Liver (tissue), 9 donors: ENCODE results near the gene STK11IP. TPM values are rescaled to one million over a fixed set of nuclear protein-coding genes. Genes with fewer than 3 reads are reported as not detected.

ENCODE experiments used
- DNase-seq: peaks from one replicate; pipeline ENCODE4 v3.0.0-alpha.2; 2017; ENCODE audit warnings: low spot score
- H3K27ac ChIP-seq, 2 donors: one replicate each; pipeline ENCODE4 v1.7.0; 2013; ENCODE audit warnings: inconsistent platforms in 2 of 2, low read length in 2 of 2, control low read depth in 1 of 2, low read depth in 1 of 2, mild to moderate bottlenecking in 1 of 2
- H3K27me3 ChIP-seq, 4 donors: one replicate each; pipeline versions ENCODE4 v1.6.1 to v1.7.0; 2013; ENCODE audit warnings: low read length in 3 of 4, inconsistent platforms in 1 of 4, mild to moderate bottlenecking in 1 of 4, moderate library complexity in 1 of 4; ENCODE audit not compliant: control insufficient read depth in 4 of 4, insufficient read depth in 4 of 4
- H3K36me3 ChIP-seq, 4 donors: one replicate each; pipeline versions ENCODE4 v1.6.1 to v1.7.0; 2013; ENCODE audit warnings: low read length in 3 of 4, mild to moderate bottlenecking in 3 of 4, low read depth in 1 of 4, moderate library complexity in 1 of 4; ENCODE audit not compliant: control insufficient read depth in 4 of 4, insufficient read depth in 3 of 4
- H3K4me1 ChIP-seq, 4 donors: one replicate each; pipeline versions ENCODE4 v1.6.1 to v1.7.0; 2013; ENCODE audit warnings: low read length in 3 of 4, mild to moderate bottlenecking in 3 of 4, moderate library complexity in 1 of 4; ENCODE audit not compliant: control insufficient read depth in 4 of 4, insufficient read depth in 4 of 4
- H3K4me3 ChIP-seq, 3 donors: one replicate each; pipeline versions ENCODE4 v1.6.1 to v1.7.0; 2013; ENCODE audit warnings: low read length in 3 of 3, control low read depth in 1 of 3, low read depth in 1 of 3, mild to moderate bottlenecking in 1 of 3
- H3K9ac ChIP-seq, 2 donors: one replicate each; pipeline ENCODE4 v1.7.0; 2013; ENCODE audit warnings: low read length in 2 of 2, mild to moderate bottlenecking in 2 of 2, moderate library complexity in 2 of 2, control low read depth in 1 of 2, low read depth in 1 of 2
- H3K9me3 ChIP-seq, 4 donors: one replicate each; pipeline versions ENCODE4 v1.6.1 to v1.7.0; 2013; ENCODE audit warnings: low read length in 3 of 4; ENCODE audit not compliant: control insufficient read depth in 4 of 4
- EGR1 ChIP-seq, 2 donors: IDR thresholded peaks; 2 replicates each; pipeline ENCODE4 v1.6.1; 2016 to 2018; ENCODE audit warnings: antibody characterized with exemption in 2 of 2, low read depth in 2 of 2
- FOXA1 ChIP-seq: IDR thresholded peaks from 2 replicates; pipeline ENCODE4 v1.6.1; 2016; ENCODE audit warnings: antibody characterized with exemption
- FOXA2 ChIP-seq: IDR thresholded peaks from 2 replicates; pipeline ENCODE4 v1.6.1; 2016; ENCODE audit warnings: antibody characterized with exemption
- GABPA ChIP-seq, 2 donors: IDR thresholded peaks in 1 of 2; conservative IDR thresholded peaks in 1 of 2; 2 replicates each; pipeline ENCODE4 v1.6.1; 2016; ENCODE audit warnings: antibody characterized with exemption in 2 of 2, mild to moderate bottlenecking in 1 of 2, moderate library complexity in 1 of 2
- HNF4A ChIP-seq, 2 donors: conservative IDR thresholded peaks; 2 replicates each; pipeline ENCODE4 v1.6.1; 2016; ENCODE audit warnings: antibody characterized with exemption in 2 of 2, mild to moderate bottlenecking in 2 of 2
- HNF4G ChIP-seq: IDR thresholded peaks from 2 replicates; pipeline ENCODE4 v1.6.1; 2016; ENCODE audit warnings: antibody characterized with exemption
- JUND ChIP-seq, 2 donors: IDR thresholded peaks; 2 replicates each; pipeline ENCODE4 v1.6.1; 2016; ENCODE audit warnings: antibody characterized with exemption in 2 of 2
- NR2F2 ChIP-seq: IDR thresholded peaks from 2 replicates; pipeline ENCODE4 v1.6.1; 2016; ENCODE audit warnings: antibody characterized with exemption
- RAD21 ChIP-seq, 2 donors: IDR thresholded peaks; 2 replicates each; pipeline ENCODE4 v1.6.1; 2016; ENCODE audit warnings: antibody characterized with exemption in 2 of 2, mild to moderate bottlenecking in 2 of 2
- RXRA ChIP-seq, 2 donors: IDR thresholded peaks; 2 replicates each; pipeline ENCODE4 v1.6.1; 2017 to 2018; ENCODE audit warnings: antibody characterized with exemption in 2 of 2, mild to moderate bottlenecking in 1 of 2
- SP1 ChIP-seq: IDR thresholded peaks from 2 replicates; pipeline ENCODE4 v1.6.1; 2018; ENCODE audit warnings: antibody characterized with exemption, mild to moderate bottlenecking
- TAF1 ChIP-seq: conservative IDR thresholded peaks from 2 replicates; pipeline ENCODE4 v1.6.1; 2016; ENCODE audit warnings: antibody characterized with exemption, mild to moderate bottlenecking
- YY1 ChIP-seq: IDR thresholded peaks from 2 replicates; pipeline ENCODE4 v1.6.1; 2016; ENCODE audit warnings: antibody characterized with exemption, mild to moderate bottlenecking
- WGBS: extraction: QIAGEN DNeasy Blood & Tissue Kit; methylation state at CpG from one replicate; pipeline ENCODE4 v1.1.7; 2013; 5-methylcytosine and 5-hydroxymethylcytosine counted together
- polyA plus RNA-seq, 2 donors: library from polyadenylated mRNA; stranded (reverse) in 1 of 2; unstranded in 1 of 2; fragments of 200-250 nt in 1 of 2; fragments of >200 nt in 1 of 2; fragmentation: Nextera tagmentation in 1 of 2; extraction: Ambion mirVana in 1 of 2; gene quantifications; one replicate each; pipeline versions ENCODE4 v1.2.1 to v1.2.3, GENCODE V29; 2013 to 2015
- total RNA-seq, 2 donors: library from RNA; depleted of rRNA; stranded (reverse); fragments of >200 nt; gene quantifications; one replicate each; pipeline ENCODE4 v1.2.3, GENCODE V29; 2014
- TF ChIP-seq, protein P1 (sequence below): fragments of 150-350 bp; IDR thresholded peaks from 2 replicates; pipeline ENCODE4 v1.5.1; 2017; ENCODE audit warnings: improper control_type of control experiment, low read depth, low read length; ENCODE audit not compliant: missing input control
- TF ChIP-seq, protein P2 (sequence below): IDR thresholded peaks from 2 replicates; pipeline ENCODE4 v1.6.1; 2016; ENCODE audit warnings: antibody characterized with exemption, mild to moderate bottlenecking
- TF ChIP-seq, protein P3 (sequence below): IDR thresholded peaks from 2 replicates; pipeline ENCODE4 v1.6.1; 2016; ENCODE audit warnings: antibody characterized with exemption
- TF ChIP-seq, protein P4 (sequence below): IDR thresholded peaks from 2 replicates; pipeline ENCODE4 v1.6.1; 2016; ENCODE audit warnings: antibody characterized with exemption
- TF ChIP-seq, protein P5 (sequence below): IDR thresholded peaks from 2 replicates; pipeline ENCODE4 v1.6.1; 2016; ENCODE audit warnings: antibody characterized with exemption
- donor health status: healthy.
- donor health status: healthy.
- donor health status: healthy.
- donor health status: healthy.
- donor health status: healthy.

The STK11IP gene
- total and polyA plus RNA-seq, 4 donors = 2.9 to 8.4 (median 6.4) TPM

DNA sequence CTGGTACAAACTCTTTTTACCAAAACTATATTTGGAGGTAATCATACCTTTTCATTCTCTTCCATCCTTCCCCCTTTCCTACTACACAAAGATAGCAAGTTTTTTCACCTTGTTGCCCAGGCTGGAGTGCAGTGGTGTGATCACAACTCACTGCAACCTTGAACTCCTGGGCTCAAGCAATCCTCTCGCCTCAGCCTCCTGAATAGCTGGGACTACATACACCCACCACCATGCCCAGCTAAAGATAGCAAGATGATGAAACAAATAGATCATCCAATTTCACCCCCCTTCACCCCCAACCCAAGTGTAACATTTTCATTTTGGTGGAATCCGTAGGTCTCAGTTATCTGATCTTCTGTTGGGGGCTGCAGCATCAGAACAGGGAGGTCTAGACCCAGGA is 4.5 kb upstream of the STK11IP start:
- Histone ChIP-seq H3K27me3 (no peaks in the 10 kb centered on the region), H3K9me3 (no peaks in the 10 kb centered on the region), H3K9ac (no peak overlapping the region), H3K4me1 (peaks cover 0 to 6% (median 5%) of the 10 kb centered on the region in 4 donors), H3K27ac (no peak overlapping the region), H3K36me3 (no peaks in the 10 kb centered on the region), H3K4me3 (no peak overlapping the region)
- no peak for DNase-seq
- 76% methylated on average over 2 of the region's 2 CpGs for WGBS
- TF ChIP-seq, protein P1, sequence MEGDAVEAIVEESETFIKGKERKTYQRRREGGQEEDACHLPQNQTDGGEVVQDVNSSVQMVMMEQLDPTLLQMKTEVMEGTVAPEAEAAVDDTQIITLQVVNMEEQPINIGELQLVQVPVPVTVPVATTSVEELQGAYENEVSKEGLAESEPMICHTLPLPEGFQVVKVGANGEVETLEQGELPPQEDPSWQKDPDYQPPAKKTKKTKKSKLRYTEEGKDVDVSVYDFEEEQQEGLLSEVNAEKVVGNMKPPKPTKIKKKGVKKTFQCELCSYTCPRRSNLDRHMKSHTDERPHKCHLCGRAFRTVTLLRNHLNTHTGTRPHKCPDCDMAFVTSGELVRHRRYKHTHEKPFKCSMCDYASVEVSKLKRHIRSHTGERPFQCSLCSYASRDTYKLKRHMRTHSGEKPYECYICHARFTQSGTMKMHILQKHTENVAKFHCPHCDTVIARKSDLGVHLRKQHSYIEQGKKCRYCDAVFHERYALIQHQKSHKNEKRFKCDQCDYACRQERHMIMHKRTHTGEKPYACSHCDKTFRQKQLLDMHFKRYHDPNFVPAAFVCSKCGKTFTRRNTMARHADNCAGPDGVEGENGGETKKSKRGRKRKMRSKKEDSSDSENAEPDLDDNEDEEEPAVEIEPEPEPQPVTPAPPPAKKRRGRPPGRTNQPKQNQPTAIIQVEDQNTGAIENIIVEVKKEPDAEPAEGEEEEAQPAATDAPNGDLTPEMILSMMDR = no peak
- TF ChIP-seq, protein P2, sequence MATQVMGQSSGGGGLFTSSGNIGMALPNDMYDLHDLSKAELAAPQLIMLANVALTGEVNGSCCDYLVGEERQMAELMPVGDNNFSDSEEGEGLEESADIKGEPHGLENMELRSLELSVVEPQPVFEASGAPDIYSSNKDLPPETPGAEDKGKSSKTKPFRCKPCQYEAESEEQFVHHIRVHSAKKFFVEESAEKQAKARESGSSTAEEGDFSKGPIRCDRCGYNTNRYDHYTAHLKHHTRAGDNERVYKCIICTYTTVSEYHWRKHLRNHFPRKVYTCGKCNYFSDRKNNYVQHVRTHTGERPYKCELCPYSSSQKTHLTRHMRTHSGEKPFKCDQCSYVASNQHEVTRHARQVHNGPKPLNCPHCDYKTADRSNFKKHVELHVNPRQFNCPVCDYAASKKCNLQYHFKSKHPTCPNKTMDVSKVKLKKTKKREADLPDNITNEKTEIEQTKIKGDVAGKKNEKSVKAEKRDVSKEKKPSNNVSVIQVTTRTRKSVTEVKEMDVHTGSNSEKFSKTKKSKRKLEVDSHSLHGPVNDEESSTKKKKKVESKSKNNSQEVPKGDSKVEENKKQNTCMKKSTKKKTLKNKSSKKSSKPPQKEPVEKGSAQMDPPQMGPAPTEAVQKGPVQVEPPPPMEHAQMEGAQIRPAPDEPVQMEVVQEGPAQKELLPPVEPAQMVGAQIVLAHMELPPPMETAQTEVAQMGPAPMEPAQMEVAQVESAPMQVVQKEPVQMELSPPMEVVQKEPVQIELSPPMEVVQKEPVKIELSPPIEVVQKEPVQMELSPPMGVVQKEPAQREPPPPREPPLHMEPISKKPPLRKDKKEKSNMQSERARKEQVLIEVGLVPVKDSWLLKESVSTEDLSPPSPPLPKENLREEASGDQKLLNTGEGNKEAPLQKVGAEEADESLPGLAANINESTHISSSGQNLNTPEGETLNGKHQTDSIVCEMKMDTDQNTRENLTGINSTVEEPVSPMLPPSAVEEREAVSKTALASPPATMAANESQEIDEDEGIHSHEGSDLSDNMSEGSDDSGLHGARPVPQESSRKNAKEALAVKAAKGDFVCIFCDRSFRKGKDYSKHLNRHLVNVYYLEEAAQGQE = no peak
- no peak for TF ChIP-seq TAF1
- TF ChIP-seq FOXA1 = no peak
- TF ChIP-seq, protein P3, sequence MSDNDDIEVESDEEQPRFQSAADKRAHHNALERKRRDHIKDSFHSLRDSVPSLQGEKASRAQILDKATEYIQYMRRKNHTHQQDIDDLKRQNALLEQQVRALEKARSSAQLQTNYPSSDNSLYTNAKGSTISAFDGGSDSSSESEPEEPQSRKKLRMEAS = no peak
- TF ChIP-seq NR2F2 = no peak
- TF ChIP-seq HNF4A (conservative IDR thresholded peaks at IDR 0.05) = no peak
- TF ChIP-seq RAD21 (IDR thresholded peaks at IDR 0.05) = no peak
- TF ChIP-seq YY1 = no peak
- no peak for TF ChIP-seq FOXA2
- TF ChIP-seq, protein P4, sequence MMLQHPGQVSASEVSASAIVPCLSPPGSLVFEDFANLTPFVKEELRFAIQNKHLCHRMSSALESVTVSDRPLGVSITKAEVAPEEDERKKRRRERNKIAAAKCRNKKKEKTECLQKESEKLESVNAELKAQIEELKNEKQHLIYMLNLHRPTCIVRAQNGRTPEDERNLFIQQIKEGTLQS = no peak
- TF ChIP-seq HNF4G = no peak
- TF ChIP-seq, protein P5, sequence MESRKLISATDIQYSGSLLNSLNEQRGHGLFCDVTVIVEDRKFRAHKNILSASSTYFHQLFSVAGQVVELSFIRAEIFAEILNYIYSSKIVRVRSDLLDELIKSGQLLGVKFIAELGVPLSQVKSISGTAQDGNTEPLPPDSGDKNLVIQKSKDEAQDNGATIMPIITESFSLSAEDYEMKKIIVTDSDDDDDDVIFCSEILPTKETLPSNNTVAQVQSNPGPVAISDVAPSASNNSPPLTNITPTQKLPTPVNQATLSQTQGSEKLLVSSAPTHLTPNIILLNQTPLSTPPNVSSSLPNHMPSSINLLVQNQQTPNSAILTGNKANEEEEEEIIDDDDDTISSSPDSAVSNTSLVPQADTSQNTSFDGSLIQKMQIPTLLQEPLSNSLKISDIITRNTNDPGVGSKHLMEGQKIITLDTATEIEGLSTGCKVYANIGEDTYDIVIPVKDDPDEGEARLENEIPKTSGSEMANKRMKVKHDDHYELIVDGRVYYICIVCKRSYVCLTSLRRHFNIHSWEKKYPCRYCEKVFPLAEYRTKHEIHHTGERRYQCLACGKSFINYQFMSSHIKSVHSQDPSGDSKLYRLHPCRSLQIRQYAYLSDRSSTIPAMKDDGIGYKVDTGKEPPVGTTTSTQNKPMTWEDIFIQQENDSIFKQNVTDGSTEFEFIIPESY = no peak
- no peak for TF ChIP-seq JUND (IDR thresholded peaks at IDR 0.05)
- no peak for TF ChIP-seq RXRA (IDR thresholded peaks at IDR 0.05)
- no peak for TF ChIP-seq EGR1 (IDR thresholded peaks at IDR 0.05; ENCODE audit: low read depth in 2 of 2)
- no peak for TF ChIP-seq GABPA (IDR thresholded peaks at IDR 0.05 in 1 of 2, conservative IDR thresholded peaks at IDR 0.05 in 1 of 2)
- TF ChIP-seq SP1 = no peak
